D721Med (cell line): Measurements from ENCODE around the gene TLR10.

Source experiments
- DNase-seq: peaks from one replicate; pipeline ENCODE4 v3.0.0; 2011; ENCODE audit warnings: low spot score; ENCODE audit not compliant: insufficient read length
- FAIRE-seq: peaks from 2 replicates; lab custom pipeline; 2011; peaks lifted over from hg19 to GRCh38; lab: Jason Lieb, UNC
- CTCF ChIP-seq: IDR thresholded peaks from 2 replicates; pipeline ENCODE4 v1.5.1; 2012; ENCODE audit warnings: mild to moderate bottlenecking, control low read depth; ENCODE audit not compliant: insufficient read depth; ENCODE audit errors: missing control alignments

The TLR10 gene

DNA sequence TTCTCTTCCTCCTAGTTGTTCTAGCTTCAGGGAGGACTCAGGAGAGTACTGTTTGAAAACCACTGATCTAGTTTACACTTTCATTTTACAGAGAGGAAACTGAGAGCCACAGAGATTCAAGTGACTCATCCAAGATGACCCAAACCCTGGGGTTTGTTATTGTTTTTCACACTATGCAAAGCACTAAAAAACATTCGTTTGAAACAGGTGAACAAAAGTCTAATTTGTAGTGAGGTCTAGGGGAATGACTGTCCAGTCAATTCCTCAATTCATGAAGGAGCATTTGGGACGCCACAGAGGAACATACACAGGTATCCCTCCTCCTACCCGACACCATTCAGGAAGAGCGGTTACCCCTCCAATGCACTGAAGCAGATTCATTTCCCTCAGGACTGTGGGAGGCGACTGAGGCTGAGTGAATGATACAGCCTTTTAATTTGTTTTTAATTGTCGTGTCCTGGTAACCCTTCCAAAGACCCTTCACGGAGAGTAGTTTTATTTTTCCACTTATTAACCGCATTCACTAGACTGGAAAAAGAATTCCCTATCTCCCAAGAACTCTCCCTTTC, 30.3 kb downstream of the TLR10 start:
- FAIRE-seq (no peak), DNase-seq (no peak)
- TF ChIP-seq CTCF: no peak

DNA sequence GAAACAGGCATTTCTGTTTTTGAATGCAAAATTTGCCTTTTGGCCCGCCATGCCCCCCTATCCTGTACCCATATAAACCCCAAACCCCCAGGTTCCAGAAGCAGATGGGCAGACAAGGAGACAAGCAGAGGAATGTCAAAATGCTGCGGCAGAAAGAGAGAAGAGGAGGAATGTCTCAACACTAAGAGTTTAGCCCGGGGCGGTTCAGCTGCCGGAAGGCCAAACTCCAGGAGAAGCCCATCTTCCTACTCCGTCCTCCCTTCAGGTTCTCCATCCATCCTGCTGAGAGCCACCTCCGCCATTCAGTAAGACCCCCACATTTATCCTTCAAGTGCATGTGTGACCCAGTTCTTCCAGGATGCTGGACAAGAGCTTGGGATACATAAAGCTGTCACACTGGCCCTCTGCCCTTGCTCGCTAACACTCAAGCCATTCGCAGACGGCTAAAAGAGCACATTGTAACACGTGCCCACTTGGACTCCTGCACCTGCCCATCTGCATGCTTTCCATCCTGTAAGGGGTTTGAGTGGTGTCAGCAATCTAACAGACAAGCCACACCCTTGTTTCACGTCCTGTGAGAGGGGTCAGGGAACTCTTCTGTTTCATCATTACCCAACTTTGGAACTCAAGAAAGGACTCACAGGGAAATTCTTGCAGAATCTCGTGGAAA, 31.3 kb downstream of the TLR10 start:
- DNase-seq (no peak), FAIRE-seq (no peak)
- TF ChIP-seq CTCF: no peak

DNA sequence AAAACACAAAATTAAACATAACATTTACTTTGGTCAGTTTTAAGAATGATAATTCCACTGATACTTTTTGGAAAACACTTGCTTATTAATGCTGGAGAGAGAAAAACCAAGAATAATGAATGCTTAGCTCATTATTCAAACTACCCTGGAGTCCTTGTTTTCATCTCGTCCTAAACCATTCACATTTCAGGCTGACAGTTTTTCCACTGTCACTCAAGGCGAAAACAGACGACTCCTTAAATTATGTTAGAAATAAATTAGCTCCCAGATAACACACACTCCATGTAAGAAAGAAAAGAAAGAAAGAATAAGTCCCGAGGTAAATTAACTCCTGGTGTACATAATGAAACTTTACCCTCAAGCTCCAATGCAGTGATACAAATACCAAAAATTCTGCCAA, 33.5 kb downstream of the TLR10 start:
- no peak for TF ChIP-seq CTCF
- no peak for FAIRE-seq
- no peak for DNase-seq

DNA sequence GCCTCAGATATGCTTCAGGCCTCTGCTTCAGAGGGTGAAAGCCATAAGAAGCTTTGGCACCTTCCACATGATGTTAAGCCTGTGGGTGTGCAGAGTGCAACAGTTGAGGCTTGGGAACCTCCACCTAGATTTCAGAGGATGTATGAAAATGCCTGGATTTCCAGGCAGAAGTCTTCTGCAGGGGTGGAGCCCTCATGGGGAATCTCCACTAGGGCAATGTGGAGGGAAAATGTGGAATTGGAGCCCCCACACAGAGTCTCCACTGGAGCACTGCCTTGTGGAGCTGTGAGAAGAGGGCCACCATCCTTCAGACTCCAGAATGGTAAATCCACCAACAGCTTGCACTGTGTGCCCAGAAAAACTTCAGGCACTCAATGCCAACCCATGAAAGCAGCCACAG, 35.2 kb downstream of the TLR10 start:
- no peak for TF ChIP-seq CTCF
- DNase-seq (no peak), FAIRE-seq (no peak)

GRCh38 chr4:38745881-38746280, 36.9 kb downstream of the TLR10 start:
- no peak for TF ChIP-seq CTCF
- DNase-seq (no peak), FAIRE-seq (no peak)

DNA sequence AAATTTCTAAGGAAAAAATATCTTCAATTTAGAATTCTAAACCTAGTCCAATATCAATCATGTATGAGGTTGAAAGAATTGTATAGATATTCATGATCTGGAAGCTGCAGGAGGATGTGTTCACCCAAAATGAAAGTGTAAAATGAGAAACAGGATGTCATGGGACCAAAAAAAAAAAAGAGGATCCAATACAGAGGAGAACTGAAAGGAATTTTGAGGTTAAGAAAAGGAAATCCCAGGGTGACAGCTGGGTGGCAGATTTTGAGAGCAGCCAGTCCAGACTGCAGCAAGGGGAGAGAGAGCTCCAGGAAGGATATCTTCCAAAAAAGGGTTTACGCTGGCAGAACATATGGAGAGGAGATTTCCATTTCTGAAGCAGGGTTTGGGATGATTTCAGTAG, 38.9 kb downstream of the TLR10 start:
- no peak for TF ChIP-seq CTCF
- no peak for FAIRE-seq
- DNase-seq: no peak

- no peak for TF ChIP-seq CTCF
- DNase-seq (no peak), FAIRE-seq (no peak)
Measured at GRCh38 chr4:38740303-38740702, 42.5 kb downstream of the TLR10 start.
